Measurements from ENCODE around the gene LRRC57.
A peak's percentile ranks its signal among the peaks of the same experiment; 100 is the strongest.

LRRC57 gene

GRCh38 chr15:42553554-42553953 is 5.0 kb upstream of the LRRC57 start:
- DNase-seq (ENCODE audit: low read depth in 4 of 4, low spot score in 1 of 4) = no peak

- DNase-seq (ENCODE audit: low read depth in 4 of 4, low spot score in 1 of 4) = no peak
Measured at GRCh38 chr15:42549741-42550392, 1.3 kb upstream of the LRRC57 start.

GRCh38 chr15:42549032-42549491 is 469 bp upstream of the LRRC57 start:
- peak in 1 of 4 experiments; percentile 6 for DNase-seq (ENCODE audit: low read depth in 4 of 4, low spot score in 1 of 4)

GRCh38 chr15:42547918-42548248 is 710 bp downstream of the LRRC57 start:
- DNase-seq (ENCODE audit: low read depth in 4 of 4, low spot score in 1 of 4) = no peak

- DNase-seq (ENCODE audit: low read depth in 4 of 4, low spot score in 1 of 4) = no peak
Measured at GRCh38 chr15:42544853-42545629, 3.6 kb downstream of the LRRC57 start.

DNA sequence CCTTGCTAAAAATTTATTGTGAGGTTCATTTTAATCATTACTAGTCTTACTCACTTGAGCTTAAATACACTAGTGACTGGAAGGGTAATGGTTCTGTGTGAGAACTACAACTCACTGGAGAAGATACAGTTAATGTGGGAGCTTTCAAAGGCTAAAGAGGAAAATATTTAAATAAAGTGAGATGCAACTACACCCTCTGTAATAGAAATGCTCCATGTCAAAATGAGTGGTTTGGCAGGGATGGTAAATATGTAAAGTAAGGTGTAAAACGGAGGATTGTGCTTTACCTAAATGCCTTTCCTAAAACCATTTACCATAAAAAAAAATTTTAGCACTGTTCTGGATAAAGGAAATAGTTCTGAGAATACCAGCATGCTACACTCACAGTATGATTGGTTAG is 15.3 kb downstream of the LRRC57 start:
- no peak for DNase-seq (ENCODE audit: low read depth in 4 of 4, low spot score in 1 of 4)

DNA sequence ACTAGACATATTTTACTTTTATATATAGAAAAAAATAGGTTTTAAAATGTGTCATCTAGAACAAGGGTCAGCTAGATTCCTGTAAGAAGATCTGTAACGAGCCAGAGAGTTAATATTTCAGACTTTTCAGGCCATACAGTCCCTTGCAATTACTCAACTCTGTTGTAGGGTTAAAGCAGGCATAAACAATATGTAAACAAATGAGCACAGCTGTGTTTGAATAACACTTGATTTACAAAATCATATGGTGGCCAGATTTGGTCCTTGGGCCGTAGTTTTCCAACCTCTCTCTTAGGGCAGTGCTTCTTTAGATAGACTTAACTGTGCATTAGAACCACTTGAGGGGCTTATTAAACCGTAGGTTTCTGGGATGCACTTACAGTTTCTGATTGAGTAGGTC is 19.6 kb downstream of the LRRC57 start:
- no peak for DNase-seq (ENCODE audit: low read depth in 4 of 4, low spot score in 1 of 4)

- DNase-seq (ENCODE audit: low read depth in 4 of 4, low spot score in 1 of 4) = no peak
Measured at GRCh38 chr15:42523331-42523730, 25.3 kb downstream of the LRRC57 start.

DNA sequence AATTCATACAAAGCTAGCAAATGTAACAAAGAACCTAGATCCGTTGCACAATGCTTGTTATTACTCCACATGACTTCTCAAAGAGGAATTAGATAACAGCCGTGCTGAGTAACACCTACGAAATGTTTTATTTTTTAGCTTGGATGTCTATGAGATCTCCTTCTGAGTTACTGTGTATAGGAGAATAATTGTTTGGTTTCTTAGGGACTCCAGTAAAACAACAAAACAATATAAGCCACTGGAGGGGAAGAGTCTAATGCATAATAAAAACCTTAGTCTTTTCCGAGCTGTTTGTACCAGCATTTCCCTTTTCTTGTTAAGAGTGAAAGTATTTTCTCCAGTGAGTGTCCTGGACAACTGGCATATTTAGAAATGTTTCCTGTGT is 37.6 kb downstream of the LRRC57 start:
- no peak for DNase-seq (ENCODE audit: low read depth in 4 of 4, low spot score in 1 of 4)

- no peak for DNase-seq (ENCODE audit: low read depth in 4 of 4, low spot score in 1 of 4)
Measured at GRCh38 chr15:42510258-42511006, 38.2 kb downstream of the LRRC57 start.

DNA sequence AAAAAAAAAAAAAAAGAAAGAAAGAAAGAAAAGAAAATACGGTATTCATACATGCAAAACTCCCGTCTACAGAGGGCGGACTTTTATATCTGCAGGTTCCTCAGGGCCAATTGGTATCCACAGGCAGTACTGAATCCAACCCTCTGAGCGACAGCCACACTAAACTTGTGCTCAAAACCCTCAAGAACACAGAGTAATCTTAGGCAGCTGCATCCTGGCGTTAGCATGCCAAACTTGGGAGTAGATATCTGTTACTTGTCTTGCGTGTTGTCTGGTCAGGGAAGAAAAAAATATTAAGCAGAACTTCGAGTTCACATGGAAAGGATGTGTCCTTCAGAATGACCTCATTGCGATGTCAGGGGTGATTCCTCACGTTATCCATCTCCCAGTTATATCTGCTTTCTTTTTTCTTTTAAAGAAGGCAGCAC is 40.3 kb downstream of the LRRC57 start:
- DNase-seq (ENCODE audit: low read depth in 4 of 4, low spot score in 1 of 4) = no peak

DNA sequence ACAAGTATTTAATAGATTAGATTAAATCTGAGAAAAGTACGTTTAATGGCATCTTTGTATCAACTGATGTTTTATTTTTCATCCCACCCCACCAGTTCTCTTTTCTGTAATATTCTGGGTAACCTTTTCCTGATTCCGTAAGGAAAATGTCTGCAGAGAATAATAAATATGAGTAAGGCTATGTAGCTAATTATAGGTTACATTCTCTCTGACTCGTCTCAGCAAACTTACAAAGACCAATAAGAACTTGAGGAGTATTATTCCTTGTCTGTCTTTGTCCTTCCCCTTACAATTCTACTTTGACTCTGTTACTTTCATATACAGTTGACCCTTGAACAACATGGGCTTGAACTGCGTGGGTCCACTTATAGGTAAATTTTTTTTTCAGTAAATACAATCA is 41.1 kb downstream of the LRRC57 start:
- DNase-seq (ENCODE audit: low read depth in 4 of 4, low spot score in 1 of 4) = no peak

GRCh38 chr15:42504631-42505030 is 44.0 kb downstream of the LRRC57 start:
- DNase-seq (ENCODE audit: low read depth in 4 of 4, low spot score in 1 of 4) = no peak

- DNase-seq (ENCODE audit: low read depth in 4 of 4, low spot score in 1 of 4) = no peak
Measured at GRCh38 chr15:42503825-42504224, 44.8 kb downstream of the LRRC57 start.

DNA sequence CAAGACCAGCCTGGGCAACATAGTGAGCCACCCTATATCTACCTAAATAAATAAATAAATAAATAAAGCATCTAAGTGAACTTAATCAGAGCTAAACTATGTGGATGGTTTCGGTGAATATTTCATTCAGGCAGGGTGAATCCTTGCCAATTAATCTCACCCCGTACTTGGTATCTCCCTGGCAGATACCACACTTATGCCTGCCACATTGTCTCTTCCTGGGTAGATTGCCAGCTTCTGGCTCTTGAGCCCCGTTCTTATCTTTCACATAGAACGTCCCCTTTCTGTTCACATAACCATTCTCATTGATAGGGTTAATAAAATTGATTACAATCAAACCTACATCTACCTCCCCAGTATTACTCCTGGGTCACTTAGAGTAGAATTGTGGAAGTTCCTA is 46.1 kb downstream of the LRRC57 start:
- DNase-seq (ENCODE audit: low read depth in 4 of 4, low spot score in 1 of 4) = no peak

GRCh38 chr15:42499858-42500609 is 48.6 kb downstream of the LRRC57 start:
- no peak for DNase-seq (ENCODE audit: low read depth in 4 of 4, low spot score in 1 of 4)

GRCh38 chr15:42498212-42499068 is 50.2 kb downstream of the LRRC57 start:
- DNase-seq (ENCODE audit: low read depth in 4 of 4, low spot score in 1 of 4) = no peak

- peak; percentile 52 to 73 (median 61) for DNase-seq (ENCODE audit: low read depth in 4 of 4, low spot score in 1 of 4)
Measured at GRCh38 chr15:42495361-42496212, 53.0 kb downstream of the LRRC57 start, which contains the start of gene SNAP23. Gene SNAP23 (plus strand): TSS chr15:42495634. CDS start chr15:42511847, 16,213 bp downstream.

DNA sequence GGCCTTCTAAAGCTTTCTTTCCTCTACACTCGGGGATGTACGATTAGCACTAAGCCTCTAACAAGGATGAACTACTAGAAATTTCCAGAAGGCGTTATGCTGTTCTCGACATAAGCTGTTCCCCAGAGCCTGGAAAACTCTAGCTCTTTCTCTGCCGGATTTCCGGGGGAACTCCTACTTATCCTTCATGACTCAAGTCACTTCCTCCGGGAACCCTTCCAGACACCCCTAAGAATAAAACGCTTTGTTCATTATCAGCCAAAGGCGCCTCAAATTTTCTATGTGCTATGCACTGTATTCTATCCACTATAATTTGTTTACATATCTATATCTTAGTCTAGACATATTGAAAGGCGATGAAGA is 53.6 kb downstream of the LRRC57 start:
- DNase-seq (ENCODE audit: low read depth in 4 of 4, low spot score in 1 of 4) = no peak
